Lower leg skin (tissue), 4 donors: Measurements from ENCODE around the gene USP20. TPM values are rescaled to one million over a fixed set of nuclear protein-coding genes. Genes with fewer than 3 reads are reported as not detected.

Source experiments
- DNase-seq, 2 donors: peaks; one replicate each; pipeline ENCODE4 v3.0.0-alpha.2; 2019; ENCODE audit warnings: low spot score in 2 of 2
- H3K4me3 ChIP-seq: fragments of 200-600 bp; sonication (generic); 2 replicates; pipeline ENCODE4 v1.5.1; 2017; ENCODE audit warnings: mild to moderate bottlenecking, low read depth; ENCODE audit not compliant: poor library complexity, severe bottlenecking
- CTCF ChIP-seq, 3 donors: fragments of 450-650 bp; IDR thresholded peaks; one replicate each; pipeline ENCODE4 v1.5.1; 2016; ENCODE audit warnings: antibody characterized with exemption in 3 of 3, mild to moderate bottlenecking in 3 of 3, moderate library complexity in 2 of 3
- POLR2A ChIP-seq, 2 donors: fragments of 450-650 bp; IDR thresholded peaks; one replicate each; pipeline ENCODE4 v1.6.1; 2016 to 2017; ENCODE audit warnings: antibody characterized with exemption in 2 of 2, mild to moderate bottlenecking in 1 of 2, moderate library complexity in 1 of 2
- WGBS, 2 donors: methylation state at CpG; one replicate each; pipeline ENCODE4 v1.1.5; 2018; 5-methylcytosine and 5-hydroxymethylcytosine counted together
- intact Hi-C: fragments of 100-400 bp; cut with DNase I; formaldehyde crosslinking; loops from one replicate; pipeline ENCODE4 v1.15.0; 2023; ENCODE audit warnings: low total_unique reads
- total RNA-seq, 4 donors: library from RNA; depleted of rRNA; stranded (reverse); fragments of >200 nt; gene quantifications; one replicate each; pipeline ENCODE4 v1.1.0, GENCODE V29; 2016

The USP20 gene
- total RNA-seq, 4 donors from 2014 or later: 20.7 to 39.7 (median 36.1) TPM

GRCh38 chr9:129880654-129881546 lies 45.6 kb downstream of the USP20 start:
- intact Hi-C loops: loop anchor here (10.0 kb wide), 2 partner anchors 174 to 224 kb away; partner anchors contain the start of gene GPR107
- no peak for DNase-seq
- 82 to 84% methylated on average over 26 to 28 of the region's 28 CpGs for WGBS, 2 donors

GRCh38 chr9:129881547-129882324 lies 46.5 kb downstream of the USP20 start:
- no peak overlapping the region for H3K4me3 ChIP-seq
- no peak for DNase-seq
- TF ChIP-seq POLR2A (IDR thresholded peaks at IDR 0.05) (no peak), CTCF (IDR thresholded peaks at IDR 0.05) (no peak)
- intact Hi-C loops: loop anchor here (10.0 kb wide), 2 partner anchors 173 to 223 kb away; partner anchors contain the start of gene GPR107
- WGBS, 2 donors: 74 to 78% methylated on average over 11 to 19 of the region's 19 CpGs

More at GRCh38 chr9:129880654-129881546, 45.6 kb downstream of the USP20 start:
- no peak for TF ChIP-seq POLR2A (IDR thresholded peaks at IDR 0.05)
- no peak for TF ChIP-seq CTCF (IDR thresholded peaks at IDR 0.05)
- no peak overlapping the region for H3K4me3 ChIP-seq

GRCh38 chr9:129884220-129885017 lies 49.2 kb downstream of the USP20 start:
- H3K4me3 ChIP-seq: no peak overlapping the region
- DNase-seq: peak; percentile 89 to 98
- 3 to 5% methylated on average over 20 to 24 of the region's 24 CpGs for WGBS, 2 donors
- intact Hi-C loops: loop anchor here (10.0 kb wide), 2 partner anchors 170 to 220 kb away; partner anchors contain the start of gene GPR107
- TF ChIP-seq POLR2A (IDR thresholded peaks at IDR 0.05) (no peak), CTCF (IDR thresholded peaks at IDR 0.05) (no peak)

GRCh38 chr9:129885018-129885669 lies 49.9 kb downstream of the USP20 start:
- 16 to 17% methylated on average over 23 of the region's 27 CpGs for WGBS, 2 donors
- intact Hi-C loops: loop anchor here (10.0 kb wide), 2 partner anchors 170 to 220 kb away; partner anchors contain the start of gene GPR107
- DNase-seq: peak in 1 of 2 donors; percentile 93

More at GRCh38 chr9:129885018-129885669, 49.9 kb downstream of the USP20 start:
- no peak for TF ChIP-seq CTCF (IDR thresholded peaks at IDR 0.05)
- TF ChIP-seq POLR2A (IDR thresholded peaks at IDR 0.05): no peak
- H3K4me3 ChIP-seq: no peak overlapping the region
